GM23338 (cell line): ENCODE data around the gene PAQR9. TPM values are rescaled to one million over a fixed set of nuclear protein-coding genes. Genes with fewer than 3 reads are reported as not detected.

ENCODE experiments used
- ATAC-seq: fragments of 200-7000 bp; cut with Tn5 transposase; 3 replicates; pipeline ENCODE4 v1.9.1; 2020
- DNase-seq: peaks from one replicate; pipeline ENCODE4 v3.0.0-alpha.2; 2015; ENCODE audit warnings: low spot score
- H2AFZ ChIP-seq: fragments of 200-600 bp; sonication (generic); 2 replicates; pipeline ENCODE4 v1.8.0; 2016; ENCODE audit warnings: antibody characterized with exemption, mild to moderate bottlenecking, moderate library complexity
- H3F3A ChIP-seq: fragments of 200-600 bp; sonication (generic); replicated peaks from 2 replicates; pipeline ENCODE4 v1.8.0; 2017; ENCODE audit warnings: antibody characterized with exemption, mixed run types, low read depth
- H3K27ac ChIP-seq: fragments of 200-600 bp; sonication (generic); 2 replicates; pipeline ENCODE4 v1.6.1; 2016; ENCODE audit warnings: low read depth
- H3K27me3 ChIP-seq: fragments of 200-600 bp; sonication (generic); 2 replicates; pipeline ENCODE4 v1.8.0; 2016; ENCODE audit warnings: mild to moderate bottlenecking, mixed run types, moderate library complexity; ENCODE audit not compliant: insufficient read depth
- H3K36me3 ChIP-seq: fragments of 200-600 bp; sonication (generic); 2 replicates; pipeline ENCODE4 v1.8.0; 2016; ENCODE audit warnings: mild to moderate bottlenecking; ENCODE audit not compliant: insufficient read depth
- H3K4me1 ChIP-seq: fragments of 200-600 bp; sonication (generic); 2 replicates; pipeline ENCODE4 v1.8.0; 2016; ENCODE audit warnings: mild to moderate bottlenecking, moderate library complexity; ENCODE audit not compliant: insufficient read depth
- H3K4me2 ChIP-seq: fragments of 200-600 bp; sonication (generic); 2 replicates; pipeline ENCODE4 v1.7.1; 2017; ENCODE audit warnings: mixed run types
- H3K4me3 ChIP-seq: fragments of 200-600 bp; sonication (generic); 2 replicates; pipeline ENCODE4 v1.6.1; 2016; ENCODE audit warnings: mixed run types
- H3K79me2 ChIP-seq: fragments of 200-600 bp; sonication (generic); replicated peaks from 2 replicates; pipeline ENCODE4 v1.8.0; 2017; ENCODE audit warnings: mild to moderate bottlenecking; ENCODE audit not compliant: insufficient read depth
- H3K9me2 ChIP-seq: fragments of 200-600 bp; sonication (generic); 2 replicates; pipeline ENCODE4 v1.8.0; 2017; ENCODE audit not compliant: insufficient read depth
- H4K20me1 ChIP-seq: fragments of 200-600 bp; sonication (generic); replicated peaks from 2 replicates; pipeline ENCODE4 v1.8.0; 2017; ENCODE audit warnings: mild to moderate bottlenecking; ENCODE audit not compliant: insufficient read depth
- H3K27ac Mint-ChIP-seq: 2 replicates; pipeline ENCODE4 v1.8.0; 2020; ENCODE audit warnings: inconsistent platforms, mild to moderate bottlenecking, moderate library complexity, mixed read lengths
- H3K27me3 Mint-ChIP-seq: 3 replicates; pipeline ENCODE4 v1.8.0; 2022; ENCODE audit warnings: low read depth, mild to moderate bottlenecking, moderate library complexity, mixed read lengths, inconsistent platforms; ENCODE audit not compliant: insufficient read depth, poor library complexity
- H3K36me3 Mint-ChIP-seq: 3 replicates; pipeline ENCODE4 v1.8.0; 2021; ENCODE audit warnings: low read depth, mild to moderate bottlenecking, inconsistent platforms, moderate library complexity, mixed read lengths
- H3K4me1 Mint-ChIP-seq: 3 replicates; pipeline ENCODE4 v1.8.0; 2020; ENCODE audit warnings: mild to moderate bottlenecking, inconsistent platforms, mixed read lengths
- H3K4me3 Mint-ChIP-seq: 3 replicates; pipeline ENCODE4 v1.8.0; 2021; ENCODE audit warnings: moderate library complexity, mild to moderate bottlenecking, inconsistent platforms, mixed read lengths
- H3K9me3 Mint-ChIP-seq: 3 replicates; pipeline ENCODE4 v1.8.0; 2020; ENCODE audit warnings: moderate library complexity, mild to moderate bottlenecking, inconsistent platforms, mixed read lengths
- CTCF ChIP-seq, 2 experiments: fragments of 200-600 bp in 1 of 2; sonication (generic) in 1 of 2; conservative IDR thresholded peaks; 2 replicates each; pipeline versions ENCODE4 v1.5.1 to v1.6.1; 2016 to 2017; ENCODE audit warnings: antibody characterized with exemption in 2 of 2, low read depth in 2 of 2, mild to moderate bottlenecking in 2 of 2, moderate library complexity in 1 of 2
- NANOG ChIP-seq: IDR thresholded peaks from 2 replicates; pipeline ENCODE4 v1.6.1; 2016; ENCODE audit warnings: antibody characterized with exemption, borderline replicate concordance
- POLR2AphosphoS5 ChIP-seq: IDR thresholded peaks from 2 replicates; pipeline ENCODE4 v1.6.1; 2016; ENCODE audit warnings: antibody characterized with exemption, low read depth
- REST ChIP-seq: IDR thresholded peaks from one replicate; pipeline ENCODE4 v1.6.1; 2018; ENCODE audit warnings: antibody characterized with exemption; ENCODE audit not compliant: unreplicated experiment
- STAT1 ChIP-seq: IDR thresholded peaks from one replicate; pipeline ENCODE4 v1.6.1; 2016; ENCODE audit warnings: antibody characterized with exemption; ENCODE audit not compliant: unreplicated experiment
- ZNF114 ChIP-seq: fragments of 250-450 bp; sonication (Bioruptor Pico); IDR thresholded peaks from 2 replicates; pipeline ENCODE4 v1.5.0; 2020; ENCODE audit warnings: mild to moderate bottlenecking, moderate library complexity
- polyA plus RNA-seq: library from polyadenylated mRNA; unstranded; fragments of >200 nt; fragmentation: Nextera tagmentation; extraction: Ambion mirVana; gene quantifications from 2 replicates; pipeline ENCODE4 v1.2.1, GENCODE V29; 2016
- total RNA-seq: library from RNA; depleted of rRNA; stranded (reverse); fragments of >200 nt; shearing (Covaris generic); gene quantifications from 2 replicates; pipeline ENCODE4 v1.2.3, GENCODE V29; 2014
- TF ChIP-seq, protein P1 (sequence below): fragments of 250-450 bp; sonication (Bioruptor Pico); IDR thresholded peaks from 2 replicates; pipeline ENCODE4 v1.5.0; 2020; ENCODE audit warnings: mild to moderate bottlenecking, moderate library complexity

The PAQR9 gene
- total and polyA plus RNA-seq, 2 experiments from 2014 or later, result 2.0 to 2.3 TPM

DNA sequence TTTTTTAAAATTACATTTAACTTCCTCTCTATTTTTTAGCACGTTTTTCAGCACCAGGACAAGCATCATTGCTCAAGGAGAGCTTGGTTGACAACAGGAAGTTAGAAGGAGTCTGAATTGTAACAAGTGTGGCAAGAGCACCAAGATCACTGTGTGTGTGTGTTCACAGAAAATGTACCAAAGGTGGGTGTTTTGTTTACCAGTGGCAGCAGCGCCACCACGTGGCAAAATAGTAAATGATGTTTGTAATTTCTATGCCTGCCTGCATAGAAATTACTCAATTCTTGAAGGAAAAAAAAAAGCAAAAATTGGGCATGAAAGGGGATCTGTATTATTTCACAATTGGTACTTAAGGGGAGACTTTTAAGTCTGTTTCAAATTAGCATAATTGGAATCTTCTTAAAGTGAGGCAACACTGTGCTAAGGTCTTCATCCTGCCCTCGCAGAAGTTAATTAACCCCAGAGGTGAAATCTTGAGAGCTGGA, 30.5 kb upstream of the PAQR9 start:
- Histone ChIP-seq H3K4me2 (no peak overlapping the region), H3K9me2 (no peaks in the 10 kb centered on the region), H3K4me1 (no peaks in the 10 kb centered on the region), H3K27me3 (no peaks in the 10 kb centered on the region), H3F3A (no peaks in the 10 kb centered on the region), H3K27ac (no peak overlapping the region), H2AFZ (no peak overlapping the region), H3K79me2 (no peaks in the 10 kb centered on the region), H4K20me1 (no peaks in the 10 kb centered on the region), H3K36me3 (no peaks in the 10 kb centered on the region), H3K4me3 (no peak overlapping the region)
- ATAC-seq (peak; percentile 71), DNase-seq (peak; percentile 88)
- Mint-ChIP-seq H3K4me3 (no peak overlapping the region), H3K9me3 (no peaks in the 10 kb centered on the region), H3K27me3 (no peaks in the 10 kb centered on the region), H3K27ac (no peak overlapping the region), H3K36me3 (no peaks in the 10 kb centered on the region), H3K4me1 (no peaks in the 10 kb centered on the region)
- TF ChIP-seq NANOG (no peak), CTCF (conservative IDR thresholded peaks at IDR 0.05; ENCODE audit: low read depth in 2 of 2) (peak; percentile 86 to 91)

DNA sequence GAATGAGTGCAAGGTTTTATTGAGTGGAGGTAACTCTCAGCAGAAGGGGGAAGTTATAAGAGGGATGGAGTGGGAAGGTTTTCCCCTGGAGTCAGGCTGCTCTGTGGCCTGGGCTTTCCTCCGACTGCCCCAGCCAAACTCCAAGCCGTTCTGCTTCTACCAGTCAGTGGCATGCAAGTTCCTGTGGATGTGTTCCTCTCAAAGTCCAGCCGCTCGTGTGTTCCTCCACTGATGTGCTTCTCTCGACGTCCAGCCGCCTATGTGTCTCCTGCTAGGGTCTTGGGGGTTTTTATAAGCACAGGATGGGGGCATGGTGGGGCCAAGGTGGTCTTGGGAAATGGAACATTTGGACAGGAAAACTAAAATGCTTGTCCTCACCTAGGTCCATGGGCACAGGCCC, 28.8 kb upstream of the PAQR9 start:
- Histone ChIP-seq H3K4me2 (no peak overlapping the region), H3K4me1 (no peaks in the 10 kb centered on the region), H3K27me3 (no peaks in the 10 kb centered on the region), H4K20me1 (no peaks in the 10 kb centered on the region), H3F3A (no peaks in the 10 kb centered on the region), H2AFZ (peak overlapping the region; percentile 76; the same call in 1 of the 2 replicates), H3K36me3 (no peaks in the 10 kb centered on the region), H3K79me2 (no peaks in the 10 kb centered on the region), H3K27ac (no peak overlapping the region), H3K4me3 (no peak overlapping the region), H3K9me2 (no peaks in the 10 kb centered on the region)
- Mint-ChIP-seq H3K27me3 (no peaks in the 10 kb centered on the region), H3K9me3 (no peaks in the 10 kb centered on the region), H3K27ac (no peak overlapping the region), H3K4me3 (no peak overlapping the region), H3K36me3 (no peaks in the 10 kb centered on the region), H3K4me1 (peaks cover 5% of the 10 kb centered on the region)
- no peak for ATAC-seq
- no peak for DNase-seq
- TF ChIP-seq REST (no peak), NANOG (no peak), STAT1 (no peak), ZNF114 (CRISPR knock-in tag) (no peak), CTCF (conservative IDR thresholded peaks at IDR 0.05; ENCODE audit: low read depth in 2 of 2) (no peak), POLR2AphosphoS5 (no peak)
- TF ChIP-seq, protein P1, sequence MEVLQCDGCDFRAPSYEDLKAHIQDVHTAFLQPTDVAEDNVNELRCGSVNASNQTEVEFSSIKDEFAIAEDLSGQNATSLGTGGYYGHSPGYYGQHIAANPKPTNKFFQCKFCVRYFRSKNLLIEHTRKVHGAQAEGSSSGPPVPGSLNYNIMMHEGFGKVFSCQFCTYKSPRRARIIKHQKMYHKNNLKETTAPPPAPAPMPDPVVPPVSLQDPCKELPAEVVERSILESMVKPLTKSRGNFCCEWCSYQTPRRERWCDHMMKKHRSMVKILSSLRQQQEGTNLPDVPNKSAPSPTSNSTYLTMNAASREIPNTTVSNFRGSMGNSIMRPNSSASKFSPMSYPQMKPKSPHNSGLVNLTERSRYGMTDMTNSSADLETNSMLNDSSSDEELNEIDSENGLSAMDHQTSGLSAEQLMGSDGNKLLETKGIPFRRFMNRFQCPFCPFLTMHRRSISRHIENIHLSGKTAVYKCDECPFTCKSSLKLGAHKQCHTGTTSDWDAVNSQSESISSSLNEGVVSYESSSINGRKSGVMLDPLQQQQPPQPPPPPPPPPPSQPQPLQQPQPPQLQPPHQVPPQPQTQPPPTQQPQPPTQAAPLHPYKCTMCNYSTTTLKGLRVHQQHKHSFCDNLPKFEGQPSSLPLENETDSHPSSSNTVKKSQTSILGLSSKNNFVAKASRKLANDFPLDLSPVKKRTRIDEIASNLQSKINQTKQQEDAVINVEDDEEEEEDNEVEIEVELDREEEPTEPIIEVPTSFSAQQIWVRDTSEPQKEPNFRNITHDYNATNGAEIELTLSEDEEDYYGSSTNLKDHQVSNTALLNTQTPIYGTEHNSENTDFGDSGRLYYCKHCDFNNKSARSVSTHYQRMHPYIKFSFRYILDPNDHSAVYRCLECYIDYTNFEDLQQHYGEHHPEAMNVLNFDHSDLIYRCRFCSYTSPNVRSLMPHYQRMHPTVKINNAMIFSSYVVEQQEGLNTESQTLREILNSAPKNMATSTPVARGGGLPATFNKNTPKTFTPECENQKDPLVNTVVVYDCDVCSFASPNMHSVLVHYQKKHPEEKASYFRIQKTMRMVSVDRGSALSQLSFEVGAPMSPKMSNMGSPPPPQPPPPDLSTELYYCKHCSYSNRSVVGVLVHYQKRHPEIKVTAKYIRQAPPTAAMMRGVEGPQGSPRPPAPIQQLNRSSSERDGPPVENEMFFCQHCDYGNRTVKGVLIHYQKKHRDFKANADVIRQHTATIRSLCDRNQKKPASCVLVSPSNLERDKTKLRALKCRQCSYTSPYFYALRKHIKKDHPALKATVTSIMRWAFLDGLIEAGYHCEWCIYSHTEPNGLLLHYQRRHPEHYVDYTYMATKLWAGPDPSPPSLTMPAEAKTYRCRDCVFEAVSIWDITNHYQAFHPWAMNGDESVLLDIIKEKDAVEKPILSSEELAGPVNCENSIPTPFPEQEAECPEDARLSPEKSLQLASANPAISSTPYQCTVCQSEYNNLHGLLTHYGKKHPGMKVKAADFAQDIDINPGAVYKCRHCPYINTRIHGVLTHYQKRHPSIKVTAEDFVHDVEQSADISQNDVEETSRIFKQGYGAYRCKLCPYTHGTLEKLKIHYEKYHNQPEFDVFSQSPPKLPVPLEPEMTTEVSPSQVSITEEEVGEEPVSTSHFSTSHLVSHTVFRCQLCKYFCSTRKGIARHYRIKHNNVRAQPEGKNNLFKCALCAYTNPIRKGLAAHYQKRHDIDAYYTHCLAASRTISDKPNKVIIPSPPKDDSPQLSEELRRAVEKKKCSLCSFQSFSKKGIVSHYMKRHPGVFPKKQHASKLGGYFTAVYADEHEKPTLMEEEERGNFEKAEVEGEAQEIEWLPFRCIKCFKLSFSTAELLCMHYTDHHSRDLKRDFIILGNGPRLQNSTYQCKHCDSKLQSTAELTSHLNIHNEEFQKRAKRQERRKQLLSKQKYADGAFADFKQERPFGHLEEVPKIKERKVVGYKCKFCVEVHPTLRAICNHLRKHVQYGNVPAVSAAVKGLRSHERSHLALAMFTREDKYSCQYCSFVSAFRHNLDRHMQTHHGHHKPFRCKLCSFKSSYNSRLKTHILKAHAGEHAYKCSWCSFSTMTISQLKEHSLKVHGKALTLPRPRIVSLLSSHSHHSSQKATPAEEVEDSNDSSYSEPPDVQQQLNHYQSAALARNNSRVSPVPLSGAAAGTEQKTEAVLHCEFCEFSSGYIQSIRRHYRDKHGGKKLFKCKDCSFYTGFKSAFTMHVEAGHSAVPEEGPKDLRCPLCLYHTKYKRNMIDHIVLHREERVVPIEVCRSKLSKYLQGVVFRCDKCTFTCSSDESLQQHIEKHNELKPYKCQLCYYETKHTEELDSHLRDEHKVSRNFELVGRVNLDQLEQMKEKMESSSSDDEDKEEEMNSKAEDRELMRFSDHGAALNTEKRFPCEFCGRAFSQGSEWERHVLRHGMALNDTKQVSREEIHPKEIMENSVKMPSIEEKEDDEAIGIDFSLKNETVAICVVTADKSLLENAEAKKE, result no peak
